Activated CD4-positive, alpha-beta T cell treated with anti-CD3 and anti-CD28 coated beads, Interleukin-2, amount 50 U/mL, for 4 hours (primary cell): ENCODE measurements around the gene GSG1L.
"Not testable (repeated sequence)": the region's sequence is repeated elsewhere in the genome, so short reads cannot be mapped to it uniquely, and the experiment has no call there.

Experiments used
- DNase-seq, 2 experiments: peaks; one replicate each; pipeline ENCODE4 v3.0.0-alpha.2; 2020

GSG1L gene

DNA sequence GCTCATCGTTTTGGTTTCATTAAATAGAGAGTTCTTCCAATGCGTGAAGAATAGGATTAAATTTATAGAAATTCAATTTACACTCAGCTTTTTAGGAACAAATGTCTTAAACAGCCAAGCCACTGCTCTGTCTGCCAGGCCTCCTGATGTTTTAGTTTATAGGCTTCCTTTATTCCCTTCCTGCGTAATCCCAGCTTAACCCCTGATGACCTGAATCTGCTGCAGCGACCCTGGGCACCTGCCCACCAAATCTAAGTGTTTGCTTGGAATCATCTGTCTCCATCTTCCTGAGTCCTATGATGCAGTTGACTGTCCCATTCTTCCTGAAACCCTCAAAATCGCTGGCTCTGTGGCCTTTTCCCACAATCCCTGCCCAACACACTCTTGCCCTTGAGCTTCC is 179.9 kb downstream of the GSG1L start:
- DNase-seq = no peak

DNA sequence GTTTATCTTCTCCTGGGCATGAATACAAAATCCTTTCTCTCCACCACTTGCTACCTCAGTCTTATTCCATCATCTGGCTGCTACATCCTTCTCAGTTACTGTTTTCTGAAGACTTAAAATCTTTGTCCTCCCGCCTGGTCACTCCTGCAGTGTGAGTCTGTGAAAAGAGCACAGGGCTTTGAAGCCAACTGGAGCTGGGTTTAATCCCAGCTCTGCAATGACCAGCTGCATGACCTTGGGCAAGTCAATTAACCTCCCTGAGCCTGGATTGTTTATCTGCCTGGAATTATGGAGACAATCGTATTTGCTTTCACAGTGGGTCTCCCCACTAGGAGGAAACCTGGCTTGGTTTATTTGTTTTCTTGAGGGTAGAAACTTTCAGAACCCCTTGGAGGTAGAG is 183.2 kb downstream of the GSG1L start:
- DNase-seq = no peak

DNA sequence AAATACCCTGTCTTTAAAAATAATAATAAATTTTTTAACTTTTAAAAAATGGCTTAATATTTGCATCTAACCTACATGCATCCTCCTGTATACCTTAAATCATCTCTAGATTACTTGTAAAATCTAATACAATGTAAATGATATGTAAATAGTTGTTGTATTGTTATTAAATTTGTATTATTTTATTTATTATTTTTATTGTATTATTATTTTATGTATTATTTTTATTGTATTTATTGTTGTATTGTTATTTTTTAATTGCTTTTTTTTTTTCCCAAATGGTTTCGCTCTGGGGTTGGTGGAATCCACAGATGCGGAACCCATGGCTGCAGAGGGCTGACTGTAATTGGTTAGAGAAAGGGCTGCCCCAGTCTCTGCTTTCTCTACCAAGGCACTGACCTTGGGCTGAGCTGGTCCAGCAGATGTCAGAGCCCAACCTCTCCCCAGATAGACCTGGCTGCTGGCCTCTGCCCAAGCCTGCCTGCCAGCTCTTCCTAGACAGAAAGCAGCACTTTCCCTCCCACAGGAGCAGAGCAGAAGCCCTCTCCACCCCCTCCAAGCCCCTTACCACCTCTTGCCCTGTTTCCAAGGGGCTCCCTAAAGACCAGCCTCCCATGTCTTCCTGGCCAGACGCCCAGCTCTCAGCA is 183.8 kb downstream of the GSG1L start:
- DNase-seq = no peak

DNA sequence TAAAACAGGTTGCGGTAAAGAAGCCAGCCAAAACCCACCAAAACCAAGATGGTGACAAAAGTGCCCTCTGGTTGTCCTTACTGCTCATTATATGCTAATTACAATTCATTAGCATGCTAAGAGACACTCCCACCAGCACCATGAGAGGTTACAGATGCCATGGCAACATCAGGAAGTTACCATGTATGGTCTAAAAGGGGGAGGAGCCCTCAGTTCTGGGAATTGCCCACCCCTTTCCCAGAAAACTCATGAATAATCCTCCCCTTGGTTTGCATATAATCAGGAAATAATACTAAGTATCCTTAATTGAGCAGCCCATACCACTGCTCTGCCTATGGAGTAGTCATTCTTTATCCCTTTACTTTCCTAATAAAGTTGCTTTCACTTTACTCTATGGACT is 190.9 kb downstream of the GSG1L start:
- not testable (repeated sequence) for DNase-seq

DNA sequence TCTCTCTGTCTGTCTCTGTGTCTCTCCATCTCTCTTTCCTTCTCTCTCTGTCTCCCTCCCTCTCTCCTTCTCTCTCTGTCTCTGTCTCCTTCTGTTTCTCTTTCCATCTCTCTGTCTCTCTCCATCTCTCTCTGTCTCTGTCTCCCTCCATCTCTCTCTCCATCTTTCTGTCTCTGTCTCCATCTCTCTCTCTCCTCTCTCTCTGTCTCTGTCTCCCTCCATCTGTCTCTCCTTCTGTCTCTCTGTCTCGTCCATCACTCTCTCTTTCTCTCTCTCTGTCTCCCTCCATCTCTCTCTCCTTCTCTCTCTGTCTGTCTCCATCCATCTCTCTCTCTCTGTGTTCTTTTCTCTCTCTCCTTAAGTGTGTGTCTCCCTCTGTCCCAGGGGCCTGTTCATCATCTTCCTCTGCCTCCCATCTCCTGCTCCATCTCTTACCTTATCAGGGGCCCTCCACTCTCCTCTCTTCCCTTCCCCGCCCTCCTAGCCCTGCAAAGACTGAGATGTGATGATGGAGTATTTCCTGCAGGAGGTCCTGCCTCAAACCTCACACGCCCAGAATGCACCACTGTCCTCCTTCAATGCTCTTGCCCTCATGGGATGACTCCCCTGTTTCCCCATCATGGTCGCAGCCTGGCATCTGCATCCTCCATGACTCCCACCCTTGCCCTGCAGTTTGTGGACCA is 193.3 kb downstream of the GSG1L start:
- no peak for DNase-seq

DNA sequence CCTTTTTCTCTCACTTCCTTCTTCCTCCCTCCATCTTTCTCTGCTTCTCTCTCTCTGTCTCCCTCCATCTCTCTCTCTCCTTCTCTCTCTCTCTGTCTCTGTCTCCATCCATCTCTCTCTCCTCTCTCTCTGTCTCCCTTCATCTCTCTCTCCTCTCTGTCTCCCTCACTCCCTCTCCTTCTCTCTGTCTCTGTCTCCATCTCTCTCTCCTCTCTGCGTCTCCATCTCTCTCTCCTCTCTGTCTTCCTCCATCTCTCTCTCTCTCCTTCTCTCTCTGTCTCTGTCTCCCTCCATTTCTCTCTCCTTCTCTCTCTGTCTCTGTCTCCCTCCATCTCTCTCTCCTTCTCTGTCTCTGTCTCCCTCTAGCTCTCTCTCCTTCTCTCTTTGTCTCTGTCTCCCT is 194.1 kb downstream of the GSG1L start:
- DNase-seq = no peak

DNA sequence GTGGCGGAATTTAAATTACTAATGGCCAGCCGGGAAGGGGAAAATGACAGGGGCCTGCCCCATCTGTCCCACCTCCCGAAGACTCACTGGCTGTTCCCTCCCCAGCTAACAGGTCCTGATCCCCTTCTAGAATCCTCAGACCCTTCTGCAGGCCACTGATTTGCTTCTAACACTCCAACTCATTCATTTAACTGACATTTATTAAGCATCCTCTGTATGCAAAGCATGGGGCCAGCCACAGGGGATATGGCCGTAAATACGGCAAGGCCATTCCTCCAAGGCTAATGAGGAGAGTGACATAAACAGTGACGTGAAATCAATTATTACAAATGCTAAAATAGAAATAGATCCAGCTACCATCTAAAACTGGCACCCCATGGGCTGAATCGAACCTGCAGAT is 195.3 kb downstream of the GSG1L start:
- no peak for DNase-seq

DNA sequence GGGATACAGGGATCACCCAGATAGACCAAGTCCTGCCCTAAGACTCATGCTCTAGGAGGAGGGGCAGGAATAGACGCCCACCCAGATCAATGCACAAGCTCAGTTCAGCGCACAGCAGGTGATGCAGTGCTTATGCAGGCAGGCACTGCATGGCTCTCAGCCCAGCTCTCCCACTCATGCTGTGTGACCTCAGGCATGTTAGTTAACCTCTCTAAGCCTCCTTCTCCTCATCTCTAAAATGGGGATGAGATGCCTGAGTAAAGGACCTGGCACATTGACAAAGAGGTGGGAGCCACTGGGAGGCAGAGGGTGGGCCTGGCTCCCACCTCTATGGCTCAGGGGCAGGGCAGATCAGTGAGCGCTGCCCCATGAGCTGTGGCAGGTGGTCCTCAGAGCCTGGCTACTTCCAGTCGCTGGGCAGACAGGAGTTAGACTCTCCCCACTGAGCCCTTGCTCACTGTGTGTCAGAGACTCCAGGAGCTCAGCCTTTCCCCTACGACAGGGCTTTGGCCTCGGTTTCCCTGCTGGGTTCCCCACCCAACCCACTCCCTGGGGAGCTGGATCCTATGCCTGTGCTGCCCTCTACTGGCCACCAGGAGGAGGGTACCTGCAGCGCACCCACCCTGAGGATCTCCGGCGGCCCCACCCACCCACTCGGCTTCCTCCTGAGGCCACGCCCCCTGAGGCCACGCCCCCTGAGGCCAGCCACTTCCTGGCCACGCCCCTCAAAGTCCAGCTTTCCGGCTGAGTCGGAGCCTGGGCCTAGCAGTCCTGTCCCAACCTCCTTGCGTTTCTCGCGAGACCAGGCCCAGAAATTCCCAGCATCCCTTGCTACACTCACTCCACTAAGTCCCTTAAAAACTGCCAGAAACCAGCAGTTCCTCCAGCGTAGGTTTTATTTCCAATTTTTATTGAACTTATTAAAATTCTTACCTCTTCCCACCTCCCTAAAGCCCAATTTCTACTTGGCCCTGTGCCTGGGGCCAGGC is 196.1 kb downstream of the GSG1L start:
- DNase-seq = peak; percentile 3 to 8

DNA sequence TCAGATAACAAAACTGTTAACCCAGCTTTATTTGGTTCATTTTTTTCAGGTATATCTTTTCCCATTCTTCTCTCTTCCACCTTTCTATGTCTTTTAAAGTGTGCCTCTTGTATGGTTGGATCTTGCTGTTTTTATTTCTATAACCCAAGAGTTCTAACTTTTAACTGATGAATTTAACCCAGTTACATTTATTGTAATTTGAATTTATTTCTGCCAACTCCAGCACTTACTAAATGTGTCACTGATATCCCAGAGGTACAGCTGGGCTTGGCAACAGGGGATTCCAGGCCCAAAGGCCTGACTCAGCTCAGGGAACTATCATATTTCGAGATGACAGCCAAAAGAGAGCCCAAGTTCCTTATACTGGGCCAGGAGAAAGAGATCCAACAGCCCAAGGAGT is 200.1 kb downstream of the GSG1L start:
- DNase-seq = no peak

DNA sequence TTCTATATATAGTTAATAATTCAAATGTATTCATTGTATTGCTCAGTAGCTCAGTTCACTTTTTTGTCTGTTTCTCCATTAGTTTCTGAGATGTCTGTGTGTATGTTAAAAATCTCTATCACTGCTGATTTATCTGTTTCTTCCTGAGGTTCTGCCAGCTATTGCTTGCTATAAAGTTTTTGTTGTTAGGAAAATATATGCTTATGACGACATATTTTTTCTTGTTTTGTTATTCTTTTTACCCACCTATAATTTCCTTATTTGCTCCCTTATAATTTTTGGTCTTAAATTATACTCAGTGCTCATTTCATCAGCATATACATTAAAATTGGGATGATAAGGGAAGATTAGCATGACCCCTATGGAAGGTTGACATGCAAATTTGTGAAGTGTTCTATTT is 200.6 kb downstream of the GSG1L start:
- DNase-seq = no peak

DNA sequence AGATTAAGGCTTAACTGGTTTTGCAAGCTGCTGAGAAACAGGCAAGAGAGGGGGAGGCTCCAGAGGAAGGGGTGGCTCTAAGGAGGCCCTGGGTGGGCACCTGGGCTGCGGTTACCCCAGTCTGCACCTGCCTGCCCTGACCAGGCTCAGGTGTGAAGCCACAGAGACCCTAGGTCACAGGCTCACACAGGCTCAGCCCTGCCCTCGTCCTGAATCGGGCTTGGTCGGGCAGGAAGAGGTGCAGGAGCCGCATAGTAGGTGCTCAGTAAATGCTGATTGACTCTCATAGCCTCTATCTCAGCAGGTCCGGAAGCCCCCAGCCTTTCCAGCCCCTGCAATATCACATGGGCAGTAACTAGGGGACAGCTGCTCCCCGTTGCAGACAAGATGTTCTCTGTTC is 203.4 kb downstream of the GSG1L start:
- no peak for DNase-seq

DNA sequence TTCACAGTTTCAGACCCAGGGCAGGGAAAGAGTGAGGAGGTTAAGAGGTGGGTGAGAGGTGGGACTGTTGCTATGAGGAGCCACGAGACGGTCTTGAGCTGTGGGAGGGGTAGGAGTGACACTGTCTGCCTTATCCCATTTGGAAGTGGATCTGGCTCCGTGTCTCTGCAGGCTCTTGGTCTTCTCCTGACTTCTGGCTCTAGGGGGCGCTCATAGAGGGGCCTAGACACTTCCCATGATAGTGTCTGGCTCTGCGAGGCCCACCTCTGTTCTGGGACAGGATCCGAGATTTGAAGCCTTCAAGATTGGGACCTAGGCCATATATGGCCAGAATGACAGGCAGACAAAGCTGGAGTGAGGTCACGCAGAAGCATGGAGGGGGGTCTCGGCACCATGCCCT is 204.5 kb downstream of the GSG1L start:
- no peak for DNase-seq

DNA sequence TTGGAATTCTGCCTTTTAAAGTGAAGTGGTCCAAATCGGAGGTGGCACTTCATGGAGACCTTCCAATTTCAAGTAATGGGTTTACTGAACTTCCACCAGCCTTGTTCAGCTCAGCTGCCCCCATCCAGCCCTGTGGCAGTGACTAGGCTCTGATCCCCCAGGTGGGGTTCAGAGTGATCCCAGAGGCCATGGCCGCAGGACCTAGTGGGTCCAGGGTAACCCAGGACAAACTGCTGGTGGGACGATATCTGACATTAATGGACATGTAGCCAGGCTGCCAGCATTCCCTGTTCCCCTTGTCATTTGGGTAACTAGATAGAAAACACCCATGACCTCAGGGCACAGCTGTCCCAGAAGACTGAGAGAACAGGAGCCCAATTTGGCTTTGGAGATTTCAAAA is 209.9 kb downstream of the GSG1L start:
- no peak for DNase-seq

DNA sequence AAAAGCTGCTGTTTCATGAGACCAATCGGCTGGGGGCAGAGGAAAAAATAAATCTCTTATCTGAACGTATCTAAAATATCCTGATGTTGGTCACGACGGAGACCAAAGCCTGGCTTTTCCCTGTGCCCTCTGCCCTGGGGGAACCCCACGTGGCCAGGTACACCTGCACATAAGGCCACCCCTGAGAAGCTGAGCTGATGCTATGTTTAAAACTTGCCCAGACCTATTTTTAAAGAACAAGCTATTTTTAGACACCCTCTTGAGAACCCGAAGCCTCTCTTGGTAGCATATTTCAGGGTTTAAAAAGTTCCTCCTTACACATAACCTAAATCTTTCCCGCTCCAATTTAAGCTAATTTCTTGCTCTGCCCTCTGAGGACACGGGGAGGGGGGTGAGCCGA is 210.4 kb downstream of the GSG1L start:
- DNase-seq = no peak

DNA sequence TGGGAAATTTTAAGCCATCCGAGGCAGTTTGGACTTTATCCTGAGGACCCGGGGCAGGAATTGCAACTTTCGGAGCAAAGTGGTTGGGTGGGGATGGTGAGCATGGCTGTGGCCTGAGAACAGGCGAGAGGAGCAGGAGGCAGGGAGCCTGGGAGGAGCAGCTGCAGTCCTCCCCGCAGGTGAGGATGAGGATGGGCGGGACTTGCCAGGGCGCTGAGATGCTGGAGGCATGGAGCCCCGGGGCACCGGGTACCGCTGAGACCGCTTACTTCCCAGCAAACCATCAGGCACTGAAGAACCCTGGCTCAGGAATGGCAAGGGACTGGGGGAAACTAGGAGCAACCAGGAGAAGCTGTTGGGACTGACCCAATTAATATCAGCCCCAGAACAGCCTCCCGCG is 210.8 kb downstream of the GSG1L start:
- DNase-seq = no peak

DNA sequence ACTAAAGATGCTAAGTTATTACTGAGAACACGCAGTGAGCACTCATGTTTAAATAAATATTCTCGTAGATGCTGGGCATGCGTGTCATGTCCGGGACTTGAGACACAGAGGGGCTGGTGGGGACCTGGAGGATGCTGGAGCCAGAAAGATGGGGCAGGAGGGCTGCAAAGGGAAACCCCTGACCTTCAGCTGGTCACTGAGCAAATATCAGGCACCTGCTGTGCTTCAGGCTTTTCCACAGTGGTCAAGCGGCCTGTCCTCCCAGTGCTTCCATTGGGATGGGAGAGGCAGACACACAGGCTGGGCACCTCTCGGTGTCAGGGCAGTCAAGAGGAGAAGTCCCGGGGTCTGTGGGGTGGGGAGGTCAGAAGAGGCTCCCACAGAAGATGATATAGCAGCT is 211.4 kb downstream of the GSG1L start:
- no peak for DNase-seq

DNA sequence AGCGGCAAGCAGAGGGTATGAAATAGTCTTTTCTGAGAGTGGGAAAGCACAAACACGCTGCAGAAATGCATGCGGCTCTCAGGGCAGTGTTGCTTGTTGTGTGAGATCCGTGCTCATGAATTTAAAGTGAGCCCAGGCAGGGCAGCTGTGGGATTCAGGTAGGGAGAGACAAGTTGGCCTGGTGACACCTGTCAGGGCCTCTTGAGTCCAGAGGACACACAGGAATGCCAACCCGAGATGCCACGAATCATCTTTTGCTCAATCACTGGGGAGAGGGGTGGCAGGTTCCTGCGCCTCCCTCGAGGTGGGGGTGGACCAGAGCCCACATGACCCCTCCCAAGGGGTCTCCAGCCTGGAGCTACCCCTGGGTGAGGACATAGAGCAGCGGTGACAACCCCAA is 211.9 kb downstream of the GSG1L start:
- no peak for DNase-seq

DNA sequence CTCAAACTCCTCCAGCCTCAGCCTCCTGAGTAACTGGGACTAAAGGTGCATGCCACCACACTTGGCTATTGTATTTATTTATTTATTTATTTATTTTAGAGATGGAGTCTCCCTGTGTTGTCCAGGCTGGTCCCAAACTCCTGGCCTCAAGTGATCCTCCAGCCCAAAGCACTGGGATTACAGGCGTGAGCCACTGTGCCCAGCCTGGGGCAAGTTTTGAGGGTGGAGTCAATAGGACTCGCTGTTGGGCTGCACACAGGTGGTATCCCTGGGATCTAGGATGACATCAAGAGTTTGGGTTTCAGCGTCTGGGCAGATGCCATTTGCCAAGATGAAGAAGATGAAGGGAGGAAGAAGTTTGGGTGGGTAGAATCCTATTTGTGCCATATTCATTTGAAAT is 213.9 kb downstream of the GSG1L start:
- no peak for DNase-seq

DNA sequence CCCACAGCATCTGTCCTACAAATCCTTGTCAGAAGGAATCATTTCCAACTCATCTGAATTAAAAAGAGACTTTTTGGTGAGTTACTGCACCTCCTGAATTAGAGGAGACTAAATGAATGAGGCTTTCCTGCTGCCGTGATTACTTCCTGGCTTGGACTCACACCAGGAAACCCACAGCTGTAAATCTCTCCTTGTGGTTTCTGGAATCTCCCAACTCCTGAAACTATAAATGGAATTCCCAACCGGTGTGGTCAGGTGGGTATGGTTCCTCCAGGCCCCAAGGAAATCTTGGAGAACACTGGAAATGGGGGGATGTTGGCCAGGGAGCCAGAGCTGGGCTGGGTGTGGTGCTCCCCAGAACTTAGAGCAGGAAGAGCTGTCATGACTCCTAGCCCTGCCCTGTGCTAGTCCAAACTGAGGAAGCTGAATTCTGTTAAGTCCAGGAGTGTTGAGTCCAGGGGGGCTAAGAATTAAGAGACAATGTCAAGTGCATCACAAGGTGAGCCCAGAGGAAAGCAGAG is 216.4 kb downstream of the GSG1L start:
- DNase-seq = no peak

DNA sequence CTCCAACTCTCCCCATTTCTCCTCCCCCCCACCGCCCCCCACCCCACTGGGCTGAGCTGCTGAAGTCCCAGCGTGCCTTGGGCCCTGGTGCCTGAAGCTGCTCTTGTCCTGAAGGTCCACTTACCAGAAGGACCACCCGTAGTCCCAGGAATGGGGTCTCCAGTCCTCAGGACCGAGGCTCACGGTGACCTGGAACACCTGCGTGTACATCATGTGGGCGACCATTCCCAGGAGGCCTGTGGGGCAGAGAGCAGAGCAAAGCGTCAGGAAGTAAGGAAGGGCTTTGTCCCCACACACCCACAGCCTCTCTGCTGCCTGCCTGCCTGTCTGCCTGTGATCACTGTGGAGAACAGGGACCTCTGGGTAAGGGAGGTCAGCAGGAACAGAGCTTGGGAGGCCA is 218.7 kb downstream of the GSG1L start:
- no peak for DNase-seq

DNA sequence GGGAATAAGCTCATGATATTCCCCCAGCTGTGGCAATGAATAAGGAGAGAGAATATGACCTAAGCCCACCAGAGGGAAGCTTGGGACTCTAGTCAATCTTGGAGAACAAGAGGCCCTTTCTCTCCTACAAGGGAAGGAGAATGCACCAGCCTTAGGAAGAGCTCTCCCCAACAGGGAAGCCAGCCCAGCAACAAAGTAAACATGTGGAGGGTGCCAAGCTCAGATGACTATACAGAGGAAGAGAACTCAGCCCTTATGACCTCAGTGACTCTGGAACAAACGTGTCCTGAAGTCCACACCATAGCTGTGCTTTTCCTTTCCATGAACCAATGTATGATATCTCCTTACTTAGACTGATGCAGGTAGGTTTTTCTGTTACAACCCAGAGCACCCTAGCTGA is 219.7 kb downstream of the GSG1L start:
- no peak for DNase-seq

DNA sequence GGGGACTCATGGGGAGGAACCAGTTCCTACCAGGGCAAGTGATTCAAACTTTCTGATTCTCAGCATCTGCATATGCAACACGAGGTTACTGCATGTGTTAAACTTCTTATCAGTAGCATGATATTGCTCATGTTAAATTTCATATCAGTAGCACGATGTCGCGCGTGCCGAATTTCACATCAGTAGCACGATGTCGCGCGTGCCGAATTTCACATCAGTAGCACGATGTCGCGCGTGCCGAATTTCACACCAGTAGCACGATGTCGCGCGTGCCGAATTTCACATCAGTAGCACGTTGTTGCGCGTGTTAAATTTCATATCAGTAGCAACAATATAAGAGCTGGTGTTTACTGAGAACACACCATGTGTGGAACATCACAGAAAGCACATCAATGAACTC is 221.6 kb downstream of the GSG1L start:
- no peak for DNase-seq

DNA sequence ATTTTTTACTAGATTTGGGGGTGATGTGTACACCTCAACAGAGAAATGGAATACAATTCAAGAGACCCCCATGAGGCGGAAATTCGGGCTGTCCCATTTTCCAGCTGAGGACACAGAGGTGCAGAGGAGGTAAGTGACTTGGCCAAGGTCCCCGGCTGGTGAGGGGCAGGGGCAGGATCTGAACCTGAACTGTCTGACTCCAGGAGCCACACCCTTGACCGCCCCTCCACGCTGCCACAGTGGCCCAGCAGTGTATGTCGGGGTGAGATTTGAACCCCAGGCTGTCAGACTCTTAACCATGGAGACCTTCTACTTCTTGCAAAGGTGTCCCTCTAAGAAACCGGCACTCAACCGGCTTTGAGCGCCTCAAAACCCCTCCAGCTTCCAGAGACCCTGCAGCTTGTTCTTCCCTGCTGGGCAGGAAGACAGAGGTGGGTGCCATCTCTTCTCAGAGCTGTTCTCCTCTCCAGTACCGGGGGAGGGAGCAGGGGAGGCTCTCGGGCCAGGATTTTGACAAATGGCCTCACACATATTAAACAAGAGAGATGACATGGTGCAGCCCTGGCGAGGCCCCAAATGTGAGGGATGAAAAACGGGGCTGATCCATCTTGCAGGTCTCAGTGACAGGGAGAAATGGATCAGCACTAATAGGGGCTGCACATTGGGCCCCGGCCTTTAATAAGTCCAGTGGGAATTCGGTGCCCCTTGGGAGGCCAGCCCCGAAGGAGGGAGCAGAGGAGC is 222.3 kb downstream of the GSG1L start:
- no peak for DNase-seq
